MV-4-11 (cell line): ENCODE measurements around the gene BRF1.

ENCODE experiments used
- DNase-seq: peaks from one replicate; lab custom pipeline; 2025; lab: John Stamatoyannopoulos, UW

The BRF1 gene

DNA sequence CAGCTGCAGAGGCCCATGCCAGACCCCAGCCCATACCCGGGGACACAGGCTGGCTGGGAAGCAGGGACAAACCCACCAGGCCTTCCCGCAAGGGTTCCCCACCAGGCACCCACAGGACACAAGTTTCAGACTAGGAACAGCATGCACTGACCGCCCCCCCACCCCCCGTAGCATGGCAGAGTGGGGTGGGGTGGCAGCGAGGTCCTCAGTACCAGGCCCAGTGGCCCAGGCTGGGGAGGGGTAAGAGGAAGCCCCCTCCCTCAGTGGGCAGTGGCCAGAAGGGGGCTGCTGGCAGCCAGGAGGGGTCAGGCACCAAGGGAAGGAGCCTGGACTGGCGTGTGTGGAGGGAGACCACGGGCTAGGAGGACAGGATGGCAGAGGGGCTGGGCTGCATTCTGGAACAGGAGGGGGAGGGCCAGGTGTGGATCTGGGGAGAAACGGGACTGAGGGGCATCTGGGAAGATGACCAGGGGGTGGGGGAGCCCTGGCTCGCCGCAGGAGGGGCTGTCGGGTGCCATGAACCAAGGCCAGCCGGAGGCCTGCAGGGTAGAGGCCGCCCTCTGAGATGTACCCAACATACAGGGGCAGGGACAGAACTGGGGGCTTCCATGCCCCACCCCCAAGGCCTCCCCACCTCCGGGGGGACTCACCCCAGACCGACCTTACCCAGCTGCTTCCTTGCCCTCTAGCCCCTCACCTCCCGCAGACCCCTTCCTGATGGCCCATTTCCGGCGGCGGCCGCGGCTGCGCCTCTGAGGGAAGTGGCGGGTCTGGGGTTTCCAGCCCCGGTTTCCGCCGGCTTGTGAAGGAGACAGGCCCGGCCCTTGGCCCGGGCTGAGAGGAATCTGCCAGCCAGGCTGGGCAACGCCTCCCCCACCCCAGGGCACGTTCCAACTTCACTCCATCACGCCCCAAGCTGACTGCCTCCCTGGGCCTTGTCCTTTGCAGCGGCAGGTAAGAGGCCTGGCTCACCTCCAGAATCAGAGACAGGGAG is 126.6 kb downstream of the BRF1 start:
- DNase-seq = peak; percentile 56

DNA sequence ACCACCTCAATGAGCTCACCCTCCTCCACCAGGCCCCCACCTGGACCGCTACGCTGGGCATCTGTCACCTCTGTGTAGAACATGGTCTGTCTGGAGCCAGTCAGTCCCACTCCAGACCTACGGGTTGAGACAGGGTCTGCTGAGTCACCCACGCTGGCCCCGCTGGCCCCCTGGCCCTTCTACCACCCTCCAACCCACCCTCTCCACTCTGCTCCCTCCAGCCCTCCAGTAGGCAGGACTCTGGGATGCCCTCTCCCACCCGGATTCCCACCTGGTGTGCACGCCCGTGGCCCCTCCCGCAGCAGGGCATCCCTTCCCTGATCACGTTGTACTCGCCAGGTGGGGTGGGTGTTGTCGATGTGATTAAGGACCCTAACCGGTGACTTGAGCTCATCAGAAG is 127.7 kb downstream of the BRF1 start:
- DNase-seq = no peak

GRCh38 chr14:105172476-105172875 is 128.3 kb downstream of the BRF1 start:
- no peak for DNase-seq

DNA sequence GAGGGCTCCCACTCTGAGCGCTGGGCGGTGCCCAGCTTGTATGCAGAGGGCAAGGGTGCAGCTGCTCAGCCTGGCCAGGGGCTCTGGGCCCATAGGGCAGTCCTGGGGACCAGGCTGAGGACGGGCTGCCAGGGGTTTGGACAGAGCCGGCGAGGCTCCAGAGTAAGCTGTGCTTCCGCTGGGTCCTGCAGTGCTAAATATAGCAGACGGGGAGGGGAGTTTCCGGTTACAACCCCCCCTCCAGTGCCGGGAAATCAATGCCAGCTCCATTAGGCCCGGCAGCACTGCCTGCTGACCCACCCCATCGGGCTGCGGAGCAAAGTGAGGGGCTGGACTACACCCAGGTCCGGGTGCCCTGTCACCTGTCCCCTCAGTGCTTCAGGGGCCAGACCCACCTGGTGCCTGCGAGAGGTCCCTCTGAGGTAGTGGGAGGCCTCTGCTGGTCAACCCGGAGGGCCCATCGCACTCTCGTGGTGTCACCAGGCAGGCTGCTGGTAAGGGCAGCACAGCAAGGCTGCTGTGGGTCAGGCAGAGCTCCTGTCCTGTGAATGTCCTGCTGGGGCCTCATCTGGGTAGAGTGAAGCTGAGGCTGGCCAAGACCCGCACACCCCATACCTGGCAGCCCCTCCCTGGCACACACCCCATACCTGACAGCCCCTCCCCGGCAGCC is 129.7 kb downstream of the BRF1 start:
- no peak for DNase-seq

GRCh38 chr14:105169776-105170655 is 130.8 kb downstream of the BRF1 start:
- no peak for DNase-seq

GRCh38 chr14:105168979-105169507 is 131.8 kb downstream of the BRF1 start:
- DNase-seq = no peak

DNA sequence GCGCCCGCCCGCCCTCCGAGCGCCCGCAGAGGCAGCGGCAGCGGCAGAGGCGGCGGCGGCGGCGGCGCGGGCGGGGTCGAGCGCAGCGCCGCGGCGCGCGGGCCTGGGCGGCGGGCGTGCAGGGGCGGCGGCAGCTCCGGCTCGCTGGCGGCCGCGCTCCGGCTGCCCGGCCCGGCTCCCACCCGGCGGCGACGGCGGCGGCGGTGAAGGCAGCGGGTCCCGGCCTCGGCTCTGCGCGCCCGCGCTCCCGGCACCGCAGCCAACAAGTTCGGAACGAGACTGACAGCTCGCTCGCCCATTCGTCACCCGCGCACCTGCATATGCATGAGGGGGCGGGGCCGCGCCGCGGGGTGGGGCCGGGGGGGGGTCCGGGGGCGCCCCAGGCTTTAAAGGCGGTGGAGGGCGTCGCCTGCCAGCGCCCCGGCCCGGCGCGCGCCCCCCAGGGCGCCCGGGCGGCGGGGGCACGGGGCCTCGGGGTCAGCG is 132.3 kb downstream of the BRF1 start, which contains the start of gene JAG2:
JAG2 (minus strand) TSS at position 281 of the 483 bp plus-strand sequence. CDS start 356 bp downstream, outside the sequence.
- DNase-seq = peak; percentile 23

GRCh38 chr14:105168093-105168420 is 132.7 kb downstream of the BRF1 start:
- DNase-seq = no peak

- no peak for DNase-seq
These were observed 133.3 kb downstream of the BRF1 start for GRCh38 chr14:105167303-105168092.

DNA sequence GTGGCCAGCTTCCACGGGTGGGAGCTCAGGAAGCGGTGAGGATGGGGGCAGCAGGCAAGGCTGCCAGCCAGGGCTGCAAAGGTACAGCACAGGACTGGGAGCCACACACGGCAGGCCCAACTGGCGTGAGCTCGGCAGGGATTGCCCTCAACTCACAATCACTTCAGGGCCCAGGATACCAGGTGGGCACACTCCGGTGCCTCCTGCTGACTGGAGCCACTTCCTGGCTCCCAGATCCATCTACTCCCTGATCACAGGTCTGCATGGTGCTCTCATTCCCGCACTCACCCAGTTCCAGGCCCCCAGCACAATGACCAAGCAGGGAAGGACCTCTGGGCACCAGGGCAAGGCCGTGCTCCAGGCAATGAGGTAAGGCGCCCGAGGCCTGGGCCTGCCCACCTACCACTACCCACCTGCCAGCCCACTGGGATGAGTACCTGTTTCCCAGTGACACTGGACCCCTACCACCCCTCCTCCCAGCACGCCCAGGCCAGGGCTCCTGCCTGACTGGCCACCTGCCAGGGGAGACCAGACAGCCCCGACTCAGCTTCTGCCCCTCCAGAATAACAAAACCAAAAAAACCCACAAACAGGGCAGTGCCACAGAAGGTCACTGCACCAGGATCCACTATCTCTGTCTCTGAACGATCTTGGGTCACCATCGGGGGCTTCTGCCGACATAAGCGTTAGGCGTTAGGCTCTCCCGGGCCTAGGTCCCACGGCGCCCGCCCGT is 134.1 kb downstream of the BRF1 start:
- DNase-seq = no peak

DNA sequence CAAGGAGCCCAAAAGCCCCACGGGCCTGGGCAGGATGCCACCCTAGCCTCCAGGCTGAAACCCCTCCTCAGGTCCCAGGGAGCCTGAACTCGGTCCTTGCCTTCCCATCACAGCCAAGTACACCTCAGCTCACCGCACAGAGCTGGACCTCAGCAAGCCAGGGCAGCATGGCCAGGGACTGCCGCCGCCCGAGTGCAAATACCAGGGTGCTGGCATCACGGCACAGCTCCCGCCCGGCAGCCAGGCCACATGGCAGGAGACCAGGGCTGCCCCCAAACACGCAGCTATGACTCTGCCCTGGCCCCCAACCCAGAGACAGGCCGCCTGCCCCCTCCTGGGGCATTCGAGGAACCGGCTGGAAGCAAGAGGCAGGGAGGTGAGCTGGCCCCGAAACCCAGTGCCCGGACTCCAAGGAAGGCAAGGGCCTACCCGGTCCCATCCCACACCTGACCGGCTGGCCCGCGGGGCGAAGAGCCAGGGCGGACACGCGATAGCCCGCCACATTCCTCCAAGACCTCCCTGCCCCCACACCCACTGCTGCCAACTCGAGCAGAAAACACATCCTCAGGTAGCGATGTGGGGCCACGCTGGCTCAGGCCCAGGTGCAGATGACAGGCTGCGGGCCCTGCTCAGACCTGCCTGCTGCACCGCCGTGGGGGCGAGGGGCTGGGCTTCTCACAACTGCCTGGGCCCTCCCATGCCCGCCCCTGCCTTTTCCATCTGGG is 134.9 kb downstream of the BRF1 start:
- DNase-seq = no peak

- no peak for DNase-seq
These were observed 135.6 kb downstream of the BRF1 start for GRCh38 chr14:105165134-105165704.

GRCh38 chr14:105163040-105163742 is 137.6 kb downstream of the BRF1 start:
- peak; percentile 14 for DNase-seq

- DNase-seq = no peak
These were observed 138.2 kb downstream of the BRF1 start for GRCh38 chr14:105162669-105162979.

GRCh38 chr14:105161964-105162668 is 138.7 kb downstream of the BRF1 start:
- DNase-seq = no peak

DNA sequence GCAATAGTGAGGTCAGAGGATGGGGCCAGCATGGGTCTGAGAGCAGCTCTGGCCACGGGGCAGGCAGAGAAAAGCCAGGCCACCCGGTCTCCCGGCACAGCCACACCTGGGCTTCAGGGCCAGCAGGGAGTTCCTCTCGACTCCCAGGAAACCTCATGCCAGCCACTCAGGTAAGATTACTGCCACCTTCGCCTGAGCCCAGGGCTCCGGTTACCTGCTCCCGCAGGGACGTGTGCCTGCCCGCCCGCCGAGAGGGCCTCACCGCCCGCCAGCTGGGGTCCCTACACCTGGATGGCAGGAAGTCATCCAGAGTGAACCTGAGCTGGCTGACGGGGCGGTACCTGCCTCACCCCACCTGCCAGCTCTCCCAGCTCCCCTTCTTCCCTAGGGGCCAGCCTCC is 139.5 kb downstream of the BRF1 start:
- DNase-seq = no peak

- peak; percentile 40 for DNase-seq
These were observed 140.0 kb downstream of the BRF1 start for GRCh38 chr14:105160776-105161175.

DNA sequence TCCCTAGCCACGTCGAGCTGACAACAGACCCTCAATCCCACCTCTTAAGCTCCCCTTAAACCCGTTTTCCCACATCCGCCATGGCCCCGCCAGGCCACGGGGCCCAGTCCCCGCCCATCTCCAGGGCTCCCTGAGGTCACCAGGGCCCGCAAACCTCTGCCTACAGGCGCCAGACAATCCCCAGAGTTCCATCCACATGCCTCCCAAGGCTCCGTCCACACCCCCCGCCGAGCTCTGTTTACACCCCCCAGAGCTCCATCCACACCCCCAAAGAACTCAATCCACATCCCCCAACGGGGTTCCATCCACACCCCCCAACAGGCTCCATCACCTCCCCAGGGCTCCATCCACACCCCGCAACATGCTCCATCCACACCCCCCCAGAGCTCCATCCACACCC is 141.5 kb downstream of the BRF1 start:
- no peak for DNase-seq
